Measurements from ENCODE around the gene TRABD2B. TPM values are rescaled to one million over a fixed set of nuclear protein-coding genes. Genes with fewer than 3 reads are reported as not detected.

TRABD2B gene
- total and polyA plus RNA-seq, 2 donors (not counting 3 experiments of a cell fraction or from before 2014, with no cell fraction given) = not detected

GRCh38 chr1:48005253-48006117 lies 8.3 kb upstream of the TRABD2B start:
- FAIRE-seq (no peak), DNase-seq (ENCODE audit: low read depth, low spot score) (no peak)
- Histone ChIP-seq H3K4me3 (replicated peaks in 1 of 3; ENCODE audit: insufficient read depth in 1 of 3, low read depth in 1 of 3, low read length in 3 of 3) (no peak overlapping the region), H2AFZ (ENCODE audit: low read depth, low read length) (no peak overlapping the region), H3K79me2 (ENCODE audit: control insufficient read depth, insufficient read depth, low read length) (no peaks in the 10 kb centered on the region), H3K36me3 (ENCODE audit: control insufficient read depth in 2 of 2, extremely low read depth in 1 of 2, insufficient read depth in 2 of 2, low read length in 2 of 2) (no peaks in the 10 kb centered on the region), H3K9me1 (replicated peaks; ENCODE audit: control insufficient read depth, extremely low read depth, insufficient read depth, low read length) (no peaks in the 10 kb centered on the region), H3K4me1 (ENCODE audit: control insufficient read depth, extremely low read depth, insufficient read depth, low read length) (no peaks in the 10 kb centered on the region), H3K9me3 (replicated peaks; ENCODE audit: control insufficient read depth, insufficient read depth, low read length) (no peaks in the 10 kb centered on the region), H4K20me1 (replicated peaks; ENCODE audit: control insufficient read depth, extremely low read depth, insufficient read depth, low read length) (no peaks in the 10 kb centered on the region), H3K27ac (ENCODE audit: insufficient read depth, low read depth, low read length) (no peak overlapping the region), H3K27me3 (ENCODE audit: control insufficient read depth in 2 of 2, insufficient read depth in 2 of 2, low read length in 2 of 2) (no peaks in the 10 kb centered on the region), H3K9ac (replicated peaks; ENCODE audit: extremely low read depth, insufficient read depth, low read length) (no peak overlapping the region), H3K4me2 (ENCODE audit: insufficient read depth, low read length) (no peak overlapping the region)
- TF ChIP-seq EZH2 (IDR thresholded peaks at IDR 0.05; ENCODE audit: borderline replicate concordance, low read depth, low read length, severe bottlenecking) (no peak), POLR2A (IDR thresholded peaks at IDR 0.05; ENCODE audit: low read depth, low read length) (no peak), JUN (IDR thresholded peaks at IDR 0.05; ENCODE audit: borderline replicate concordance, insufficient read depth, insufficient read length, low read depth) (no peak), MAX (IDR thresholded peaks at IDR 0.05; ENCODE audit: insufficient read depth, insufficient read length) (no peak), MYC (IDR thresholded peaks at IDR 0.05; ENCODE audit: low read depth, low read length) (no peak), POLR2AphosphoS5 (IDR thresholded peaks at IDR 0.05; ENCODE audit: insufficient read depth, low read depth, low read length) (no peak), GATA2 (IDR thresholded peaks at IDR 0.05; ENCODE audit: insufficient read depth, insufficient read length, low read depth, low read length) (no peak), CTCF (IDR thresholded peaks at IDR 0.05; ENCODE audit: extremely low read depth in 1 of 2, insufficient read depth in 1 of 2, low read depth in 1 of 2, low read length in 2 of 2) (no peak), FOS (IDR thresholded peaks at IDR 0.05; ENCODE audit: borderline replicate concordance, insufficient read depth, low read length) (no peak)
- BruUV-seq (replicated peaks) = no TSS peak
- intact Hi-C loops (cut with micrococcal nuclease) = no loop called here
- dilution Hi-C loops (cut with MboI; ENCODE audit: extremely low pct_ligation_motif_present, low sequenced_read_pairs) = no loop called here
- CTCF ChIA-PET = no interaction called here
- POLR2A ChIA-PET = interaction anchor here (0.7 kb wide), 1 partner anchor 252 kb away, joined by 3 read pairs; no protein-coding TSS in a partner anchor
